Neural crest cell (in vitro differentiated cells): ENCODE results near the gene DUSP1. TPM values are rescaled to one million over a fixed set of nuclear protein-coding genes. Genes with fewer than 3 reads are reported as not detected.

Source experiments
- DNase-seq: peaks from one replicate; pipeline ENCODE4 v3.0.0; 2021; ENCODE audit warnings: low read depth, mixed read lengths, low spot score
- H3K27ac Mint-ChIP-seq: one replicate; pipeline ENCODE4 v1.8.0; 2021; ENCODE audit warnings: mild to moderate bottlenecking, mixed read lengths; ENCODE audit not compliant: unreplicated experiment
- H3K27me3 Mint-ChIP-seq: 2 replicates; pipeline ENCODE4 v1.8.0; 2021; ENCODE audit warnings: low read depth, mild to moderate bottlenecking, mixed read lengths
- H3K36me3 Mint-ChIP-seq: 2 replicates; pipeline ENCODE4 v1.8.0; 2021; ENCODE audit warnings: low read depth, mild to moderate bottlenecking, mixed read lengths
- H3K4me1 Mint-ChIP-seq: 2 replicates; pipeline ENCODE4 v1.8.0; 2021; ENCODE audit warnings: mixed read lengths
- H3K4me3 Mint-ChIP-seq: one replicate; pipeline ENCODE4 v1.8.0; 2021; ENCODE audit warnings: mild to moderate bottlenecking, mixed read lengths
- H3K9me3 Mint-ChIP-seq: 2 replicates; pipeline ENCODE4 v1.8.0; 2021; ENCODE audit warnings: mixed read lengths
- total RNA-seq: library from RNA; stranded (reverse); gene quantifications from 2 replicates; pipeline ENCODE4 v1.2.1, GENCODE V29; 2021
- TF ChIP-seq, protein P1 (sequence below): fragments of 200-600 bp; sonication (generic); conservative IDR thresholded peaks from 2 replicates; pipeline ENCODE4 v1.5.0; 2021; ENCODE audit warnings: antibody characterized with exemption, mild to moderate bottlenecking

Gene DUSP1
- total RNA-seq, 1 donor from 2014 or later: 20.9 TPM

DNA sequence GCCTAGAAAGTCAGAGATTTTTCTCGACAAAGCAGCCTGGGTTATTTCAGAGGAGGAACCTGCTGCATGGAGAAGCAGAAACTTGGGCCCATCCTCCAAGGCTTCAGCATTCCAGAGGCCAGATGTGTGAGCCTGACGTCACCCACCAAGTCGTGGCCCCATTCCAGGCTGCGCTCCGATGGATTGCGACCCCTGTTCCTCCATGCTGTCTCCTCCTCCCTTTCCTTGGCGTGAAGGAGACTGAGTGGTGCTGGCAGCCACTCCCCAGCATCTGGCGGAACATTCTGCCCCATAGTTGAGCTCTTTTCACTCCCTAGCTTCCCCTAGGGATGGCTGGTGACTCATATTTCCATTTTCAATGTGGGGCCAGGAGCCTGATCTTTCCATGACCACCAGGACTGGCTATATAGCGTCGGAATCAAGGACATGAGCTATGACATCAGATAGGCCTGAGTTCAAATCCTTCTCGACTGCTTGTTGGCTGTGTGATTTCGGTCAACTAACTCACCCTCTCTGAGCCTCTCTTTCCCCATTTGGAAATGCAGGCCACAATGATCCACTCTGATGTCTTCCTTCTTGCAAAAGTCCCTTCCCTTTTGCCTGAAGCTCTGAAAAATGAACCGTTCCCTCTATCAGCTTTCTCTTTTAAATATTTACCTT lies 24.5 kb upstream of the DUSP1 start:
- H3K4me1 Mint-ChIP-seq: peaks cover 30% of the 10 kb centered on the region
- H3K4me3 Mint-ChIP-seq: no peak overlapping the region
- no peaks in the 10 kb centered on the region for H3K27me3 Mint-ChIP-seq
- no peaks in the 10 kb centered on the region for H3K36me3 Mint-ChIP-seq
- H3K27ac Mint-ChIP-seq: no peak overlapping the region
- no peaks in the 10 kb centered on the region for H3K9me3 Mint-ChIP-seq
- no peak for DNase-seq
- TF ChIP-seq, protein P1, sequence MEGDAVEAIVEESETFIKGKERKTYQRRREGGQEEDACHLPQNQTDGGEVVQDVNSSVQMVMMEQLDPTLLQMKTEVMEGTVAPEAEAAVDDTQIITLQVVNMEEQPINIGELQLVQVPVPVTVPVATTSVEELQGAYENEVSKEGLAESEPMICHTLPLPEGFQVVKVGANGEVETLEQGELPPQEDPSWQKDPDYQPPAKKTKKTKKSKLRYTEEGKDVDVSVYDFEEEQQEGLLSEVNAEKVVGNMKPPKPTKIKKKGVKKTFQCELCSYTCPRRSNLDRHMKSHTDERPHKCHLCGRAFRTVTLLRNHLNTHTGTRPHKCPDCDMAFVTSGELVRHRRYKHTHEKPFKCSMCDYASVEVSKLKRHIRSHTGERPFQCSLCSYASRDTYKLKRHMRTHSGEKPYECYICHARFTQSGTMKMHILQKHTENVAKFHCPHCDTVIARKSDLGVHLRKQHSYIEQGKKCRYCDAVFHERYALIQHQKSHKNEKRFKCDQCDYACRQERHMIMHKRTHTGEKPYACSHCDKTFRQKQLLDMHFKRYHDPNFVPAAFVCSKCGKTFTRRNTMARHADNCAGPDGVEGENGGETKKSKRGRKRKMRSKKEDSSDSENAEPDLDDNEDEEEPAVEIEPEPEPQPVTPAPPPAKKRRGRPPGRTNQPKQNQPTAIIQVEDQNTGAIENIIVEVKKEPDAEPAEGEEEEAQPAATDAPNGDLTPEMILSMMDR: no peak

DNA sequence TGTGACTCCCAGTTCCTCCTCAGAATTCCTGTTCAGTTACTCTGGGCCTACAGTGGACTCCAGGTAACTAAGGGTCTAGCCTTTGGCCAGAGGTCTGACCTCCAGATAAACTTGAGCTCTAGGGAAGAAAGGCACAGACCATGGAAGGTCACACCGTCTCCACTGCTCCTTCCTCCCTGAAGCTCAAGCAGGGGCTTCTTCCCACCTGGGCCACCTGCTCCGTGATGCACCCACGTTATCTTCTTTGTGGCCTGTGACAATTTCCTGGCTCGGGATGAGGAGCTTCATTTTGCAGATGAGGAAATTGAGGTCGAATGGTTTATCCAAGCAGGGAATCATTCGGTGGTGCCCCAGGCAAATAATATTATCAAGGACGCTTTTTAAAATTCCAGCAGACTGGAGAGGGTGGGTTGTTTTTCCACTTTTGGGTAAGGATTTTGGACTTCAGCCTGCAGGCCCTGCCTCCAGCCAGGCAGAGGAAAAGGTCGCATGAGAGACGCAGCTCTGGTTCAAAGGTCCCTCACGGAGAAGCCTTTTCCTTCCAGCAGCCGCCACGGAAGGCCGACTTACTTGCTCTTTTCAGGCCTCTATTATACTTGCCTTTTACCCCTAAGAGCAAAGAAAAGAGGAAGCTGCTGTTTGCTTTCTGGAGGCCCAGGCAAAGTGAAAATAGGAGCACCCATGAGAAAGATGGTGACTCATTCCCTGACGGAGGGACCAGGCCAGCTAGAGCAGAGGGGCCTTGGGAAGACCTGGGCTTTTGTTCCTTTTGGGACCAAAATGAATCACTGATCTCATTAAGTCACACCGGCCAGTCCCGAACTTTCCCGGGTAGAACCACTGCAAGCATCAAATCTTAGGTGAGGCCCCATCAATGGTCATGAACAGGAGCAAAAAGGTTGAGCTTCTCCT lies 22.8 kb upstream of the DUSP1 start:
- H3K27ac Mint-ChIP-seq: no peak overlapping the region
- H3K36me3 Mint-ChIP-seq: no peaks in the 10 kb centered on the region
- TF ChIP-seq, protein P1: no peak
- H3K27me3 Mint-ChIP-seq: no peaks in the 10 kb centered on the region
- no peaks in the 10 kb centered on the region for H3K9me3 Mint-ChIP-seq
- H3K4me1 Mint-ChIP-seq: peaks cover 26% of the 10 kb centered on the region
- DNase-seq: no peak
- H3K4me3 Mint-ChIP-seq: no peak overlapping the region

DNA sequence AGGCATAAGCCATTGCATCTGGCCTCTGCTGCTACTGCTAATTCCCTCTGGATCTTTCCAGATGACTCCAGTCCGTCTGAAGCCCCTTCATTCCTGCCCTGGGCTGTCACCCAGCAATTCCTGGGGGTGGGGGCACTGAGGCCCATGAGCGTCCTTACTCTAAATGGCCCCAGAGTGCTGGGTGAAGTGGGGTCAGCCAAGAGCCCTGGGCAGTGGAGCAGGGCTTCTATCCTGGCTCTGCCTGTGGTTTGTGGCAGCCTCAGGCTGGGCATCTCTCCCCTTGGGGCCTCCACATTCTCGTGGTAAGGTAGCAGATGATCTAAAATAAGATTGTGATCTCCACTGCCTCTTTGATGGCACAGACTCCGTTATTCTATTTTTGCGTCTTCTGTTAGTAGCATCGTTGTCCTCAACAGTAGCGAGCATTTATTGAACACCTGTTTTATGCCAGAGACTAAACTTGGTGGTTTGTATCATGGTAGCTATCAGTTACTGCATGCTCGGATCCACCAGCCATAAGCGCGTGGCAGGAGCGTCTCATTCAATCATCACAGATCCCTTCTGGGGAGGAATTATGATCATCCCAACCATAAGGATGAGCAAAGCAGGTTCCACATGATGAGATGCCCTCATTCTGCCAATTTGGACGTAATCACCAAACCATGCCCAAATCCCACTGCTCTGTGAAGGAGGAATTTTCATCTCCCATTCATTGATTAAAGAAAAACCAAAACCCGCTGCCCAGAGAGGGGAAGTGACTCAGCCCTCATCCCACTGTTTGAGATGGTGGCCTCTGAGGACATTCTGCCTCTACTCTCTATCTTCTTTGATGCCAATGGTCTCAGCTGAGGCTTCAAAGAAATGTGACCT lies 21.9 kb upstream of the DUSP1 start:
- peaks cover 26% of the 10 kb centered on the region for H3K4me1 Mint-ChIP-seq

DNA sequence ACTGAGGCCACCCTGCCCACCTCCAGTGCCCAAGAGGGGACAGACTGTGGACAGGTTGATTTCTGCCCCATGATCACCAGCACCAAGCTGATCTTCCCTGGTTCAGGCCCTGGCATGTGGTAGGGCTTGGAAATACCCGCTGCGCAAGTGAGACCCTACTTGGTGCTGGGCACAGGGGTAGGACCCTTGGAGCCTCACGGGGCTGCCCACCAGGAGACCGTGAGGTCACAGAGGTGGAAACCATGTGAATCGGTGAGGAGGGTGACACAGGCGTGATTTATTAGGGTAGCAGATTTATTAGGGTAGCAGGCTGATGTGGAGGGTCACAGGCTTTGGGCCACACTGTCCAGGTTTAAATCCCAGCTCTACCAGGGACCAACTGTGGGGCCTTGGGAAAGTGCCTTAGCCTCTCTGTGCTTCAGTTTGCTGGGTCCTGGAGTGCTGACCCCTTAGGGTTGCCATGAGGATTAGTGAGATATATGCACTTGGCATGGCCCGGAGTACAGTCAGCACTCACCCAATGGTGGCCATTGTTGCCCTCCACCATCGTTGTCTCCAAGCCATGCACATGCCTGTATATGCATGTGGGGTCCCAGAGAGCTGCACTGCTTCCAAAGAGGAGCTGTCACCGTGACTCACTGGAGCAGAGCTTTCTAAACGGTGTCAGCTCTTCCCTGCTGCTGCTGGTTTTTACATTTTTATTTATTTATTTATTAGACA lies 20.9 kb upstream of the DUSP1 start:
- Mint-ChIP-seq H3K27ac (peak overlapping the region; percentile 27), H3K36me3 (no peaks in the 10 kb centered on the region), H3K9me3 (no peaks in the 10 kb centered on the region), H3K27me3 (no peaks in the 10 kb centered on the region), H3K4me1 (peaks cover 20% of the 10 kb centered on the region), H3K4me3 (no peak overlapping the region)
- no peak for DNase-seq
- TF ChIP-seq, protein P1: no peak

More for the DNA sequence above, 21.9 kb upstream of the DUSP1 start:
- Mint-ChIP-seq H3K36me3 (no peaks in the 10 kb centered on the region), H3K4me3 (no peak overlapping the region), H3K27ac (peak overlapping the region; percentile 16), H3K9me3 (no peaks in the 10 kb centered on the region), H3K27me3 (no peaks in the 10 kb centered on the region)
- TF ChIP-seq, protein P1: no peak
- DNase-seq: no peak

DNA sequence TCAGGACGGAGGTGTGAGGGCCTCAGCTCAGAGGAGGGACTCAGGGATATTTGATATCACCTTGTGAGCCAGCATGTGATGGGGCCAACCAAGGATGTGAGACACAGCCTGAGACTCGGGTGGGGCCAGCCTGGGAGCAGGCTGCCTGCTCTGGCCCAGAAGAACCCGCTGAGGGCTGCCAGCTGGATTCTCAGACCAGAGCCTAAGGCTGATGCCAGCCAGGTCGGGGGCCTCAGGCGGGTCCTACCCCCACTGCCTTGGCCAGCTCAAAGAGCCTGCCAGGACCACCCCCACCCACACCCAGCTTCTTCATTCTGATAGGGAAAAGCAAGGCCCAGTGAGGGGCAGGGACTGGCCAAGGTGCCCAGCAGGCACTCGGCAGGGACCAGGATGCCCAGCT lies 20.3 kb upstream of the DUSP1 start:
- Mint-ChIP-seq H3K27ac (no peak overlapping the region), H3K4me3 (no peak overlapping the region), H3K4me1 (peaks cover 20% of the 10 kb centered on the region), H3K36me3 (no peaks in the 10 kb centered on the region), H3K9me3 (no peaks in the 10 kb centered on the region), H3K27me3 (no peaks in the 10 kb centered on the region)
- DNase-seq: no peak
- TF ChIP-seq, protein P1: no peak
